ENCODE results near the gene KLK8.

GRCh38 chr19:51025401-51025800 is 24.0 kb upstream of the KLK8 start:
- TF ChIP-seq CTCF (IDR thresholded peaks at IDR 0.05) (no peak), POLR2A (IDR thresholded peaks at IDR 0.05; ENCODE audit: low read depth) (no peak)

All from esophagus muscularis mucosa (tissue), 3 donors.